A673 (cell line): ENCODE results near the gene CUL9. TPM values are rescaled to one million over a fixed set of nuclear protein-coding genes. Genes with fewer than 3 reads are reported as not detected.

Experiments used
- BruUV-seq: library from RNA; stranded (reverse); fragments of 400-500 nt; replicated peaks from 2 replicates; lab custom pipeline; 2021; lab: Mats Ljungman, UMichigan
- CTCF ChIA-PET: fragments of 300-600 bp; sonication (Branson Sonifier 250); formaldehyde crosslinking; loops from one replicate; lab custom pipeline; 2022; ENCODE audit warnings: antibody characterized with exemption; lab: Charles Lee
- POLR2A ChIA-PET: fragments of 300-600 bp; sonication (Branson Sonifier 250); formaldehyde crosslinking; loops from one replicate; lab custom pipeline; 2022; ENCODE audit warnings: antibody characterized with exemption; ENCODE audit not compliant: low non-redundant PET; lab: Charles Lee
- DNase-seq: peaks from one replicate; pipeline ENCODE4 v3.0.0-alpha.2; 2015; ENCODE audit warnings: low spot score
- H3K27ac ChIP-seq: fragments of 200-600 bp; sonication (generic); 2 replicates; pipeline ENCODE4 v1.5.1; 2016; ENCODE audit warnings: mixed run types, low read depth, mild to moderate bottlenecking, mixed read lengths, antibody characterized with exemption, low read length; ENCODE audit not compliant: poor library complexity, severe bottlenecking
- H3K27me3 ChIP-seq: fragments of 200-600 bp; sonication (generic); replicated peaks from 2 replicates; pipeline ENCODE4 v1.6.1; 2017; ENCODE audit warnings: mixed run types, low read depth, mild to moderate bottlenecking, mixed read lengths, antibody characterized with exemption, low read length; ENCODE audit not compliant: insufficient read depth, poor library complexity
- H3K36me3 ChIP-seq: fragments of 200-600 bp; sonication (generic); 2 replicates; pipeline ENCODE4 v1.6.1; 2016; ENCODE audit warnings: mixed run types, mild to moderate bottlenecking, mixed read lengths, antibody characterized with exemption, low read length; ENCODE audit not compliant: insufficient read depth, poor library complexity, severe bottlenecking
- H3K4me1 ChIP-seq: fragments of 200-600 bp; sonication (generic); 2 replicates; pipeline ENCODE4 v1.6.1; 2017; ENCODE audit warnings: mixed run types, mild to moderate bottlenecking, mixed read lengths, antibody characterized with exemption, low read length; ENCODE audit not compliant: insufficient read depth, poor library complexity, severe bottlenecking
- H3K4me3 ChIP-seq: fragments of 200-600 bp; sonication (generic); 2 replicates; pipeline ENCODE4 v1.5.1; 2016; ENCODE audit warnings: low read depth, mixed run types, mild to moderate bottlenecking, mixed read lengths, low read length; ENCODE audit not compliant: poor library complexity, severe bottlenecking
- H3K9me3 ChIP-seq: fragments of 200-600 bp; sonication (generic); 2 replicates; pipeline ENCODE4 v1.6.1; 2016; ENCODE audit warnings: mixed run types, low read depth, mild to moderate bottlenecking, mixed read lengths, antibody characterized with exemption, low read length; ENCODE audit not compliant: poor library complexity, severe bottlenecking
- EZH2 ChIP-seq: fragments of 200-600 bp; sonication (generic); IDR thresholded peaks from 2 replicates; pipeline ENCODE4 v1.6.1; 2017; ENCODE audit warnings: borderline replicate concordance, low read depth, mild to moderate bottlenecking, mixed read lengths, antibody characterized with exemption, low read length; ENCODE audit not compliant: poor library complexity, severe bottlenecking
- intact Hi-C: fragments of 100-400 bp; cut with micrococcal nuclease; formaldehyde crosslinking; loops from one replicate; pipeline ENCODE4 v1.10.0; 2022; ENCODE audit not compliant: unreplicated experiment
- total RNA-seq: library from RNA; stranded (reverse); gene quantifications from 2 replicates; pipeline ENCODE4 v1.2.3, GENCODE V29; 2021
- TF ChIP-seq, protein P1 (sequence below): fragments of 300-800, 200-600 bp; sonication (generic); conservative IDR thresholded peaks from 2 replicates; pipeline ENCODE4 v1.5.1; 2017; ENCODE audit warnings: low read depth, mild to moderate bottlenecking, antibody characterized with exemption, low read length, moderate library complexity, mixed read lengths

The CUL9 gene
- total RNA-seq, 1 experiment from 2014 or later = 38.7 TPM

DNA sequence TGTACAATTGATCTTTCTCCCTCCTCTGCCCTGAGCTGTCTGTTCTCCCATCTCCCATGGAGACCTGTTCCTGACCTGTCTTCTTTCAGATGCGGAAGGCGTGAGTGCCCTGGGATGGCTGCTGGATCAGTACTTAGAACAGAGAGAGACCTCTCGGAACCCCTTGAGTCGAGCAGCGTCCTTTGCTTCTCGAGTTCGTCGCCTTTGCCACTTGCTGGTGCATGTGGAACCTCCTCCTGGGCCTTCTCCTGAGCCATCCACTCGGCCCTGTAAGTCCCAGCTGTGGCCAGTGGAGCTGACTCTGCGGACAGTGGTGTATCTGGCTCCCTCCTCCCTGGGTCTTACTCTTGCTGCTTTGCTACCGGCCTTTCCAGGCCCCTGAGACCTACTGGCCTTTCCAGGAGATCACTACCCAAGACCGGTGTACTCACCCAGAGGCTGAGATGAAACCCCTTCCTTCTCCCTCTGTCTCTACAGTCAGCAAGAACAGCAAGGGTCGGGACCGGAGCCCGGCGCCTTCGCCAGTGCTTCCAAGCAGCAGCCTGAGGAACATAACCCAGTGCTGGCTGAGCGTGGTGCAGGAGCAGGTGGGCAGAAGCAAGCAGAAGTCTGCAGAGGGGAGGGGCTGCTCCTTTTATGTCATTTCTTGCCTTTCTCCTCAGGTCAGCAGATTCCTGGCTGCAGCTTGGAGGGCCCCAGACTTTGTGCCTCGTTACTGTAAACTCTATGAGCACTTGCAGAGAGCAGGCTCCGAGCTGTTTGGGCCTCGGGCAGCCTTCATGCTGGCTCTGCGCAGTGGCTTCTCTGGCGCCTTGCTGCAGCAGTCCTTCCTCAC lies 22.5 kb downstream of the CUL9 start:
- BruUV-seq = no TSS peak
- no peak for DNase-seq
- Histone ChIP-seq H3K27me3 (no peaks in the 10 kb centered on the region), H3K9me3 (no peaks in the 10 kb centered on the region), H3K27ac (no peak overlapping the region), H3K36me3 (no peaks in the 10 kb centered on the region), H3K4me1 (no peaks in the 10 kb centered on the region), H3K4me3 (no peak overlapping the region)
- TF ChIP-seq EZH2 = no peak
- TF ChIP-seq, protein P1, sequence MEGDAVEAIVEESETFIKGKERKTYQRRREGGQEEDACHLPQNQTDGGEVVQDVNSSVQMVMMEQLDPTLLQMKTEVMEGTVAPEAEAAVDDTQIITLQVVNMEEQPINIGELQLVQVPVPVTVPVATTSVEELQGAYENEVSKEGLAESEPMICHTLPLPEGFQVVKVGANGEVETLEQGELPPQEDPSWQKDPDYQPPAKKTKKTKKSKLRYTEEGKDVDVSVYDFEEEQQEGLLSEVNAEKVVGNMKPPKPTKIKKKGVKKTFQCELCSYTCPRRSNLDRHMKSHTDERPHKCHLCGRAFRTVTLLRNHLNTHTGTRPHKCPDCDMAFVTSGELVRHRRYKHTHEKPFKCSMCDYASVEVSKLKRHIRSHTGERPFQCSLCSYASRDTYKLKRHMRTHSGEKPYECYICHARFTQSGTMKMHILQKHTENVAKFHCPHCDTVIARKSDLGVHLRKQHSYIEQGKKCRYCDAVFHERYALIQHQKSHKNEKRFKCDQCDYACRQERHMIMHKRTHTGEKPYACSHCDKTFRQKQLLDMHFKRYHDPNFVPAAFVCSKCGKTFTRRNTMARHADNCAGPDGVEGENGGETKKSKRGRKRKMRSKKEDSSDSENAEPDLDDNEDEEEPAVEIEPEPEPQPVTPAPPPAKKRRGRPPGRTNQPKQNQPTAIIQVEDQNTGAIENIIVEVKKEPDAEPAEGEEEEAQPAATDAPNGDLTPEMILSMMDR = no peak
- ChIA-PET POLR2A (no interaction called here), CTCF (no interaction called here)
- intact Hi-C loops = no loop called here

- ChIA-PET POLR2A (no interaction called here), CTCF (no interaction called here)
- TF ChIP-seq EZH2 = no peak
- TF ChIP-seq, protein P1 = no peak
- intact Hi-C loops = no loop called here
- Histone ChIP-seq H3K9me3 (no peaks in the 10 kb centered on the region), H3K27me3 (no peaks in the 10 kb centered on the region), H3K27ac (no peak overlapping the region), H3K4me3 (no peak overlapping the region), H3K36me3 (no peaks in the 10 kb centered on the region), H3K4me1 (no peaks in the 10 kb centered on the region)
- BruUV-seq = no TSS peak
- no peak for DNase-seq
Measured at GRCh38 chr6:43205849-43206248, 23.9 kb downstream of the CUL9 start.

- ChIA-PET CTCF (no interaction called here), POLR2A (no interaction called here)
- BruUV-seq = no TSS peak
- Histone ChIP-seq H3K27ac (no peak overlapping the region), H3K4me3 (no peak overlapping the region), H3K36me3 (no peaks in the 10 kb centered on the region), H3K4me1 (no peaks in the 10 kb centered on the region), H3K27me3 (no peaks in the 10 kb centered on the region), H3K9me3 (no peaks in the 10 kb centered on the region)
- no peak for DNase-seq
- TF ChIP-seq EZH2 = no peak
- TF ChIP-seq, protein P1 = no peak
- intact Hi-C loops = no loop called here
Measured at GRCh38 chr6:43207286-43207685, 25.3 kb downstream of the CUL9 start.
